ENCODE measurements around the gene PPIA. TPM values are rescaled to one million over a fixed set of nuclear protein-coding genes. Genes with fewer than 3 reads are reported as not detected.

The PPIA gene
- total RNA-seq, 1 experiment from 2014 or later, result 5,630 TPM

DNA sequence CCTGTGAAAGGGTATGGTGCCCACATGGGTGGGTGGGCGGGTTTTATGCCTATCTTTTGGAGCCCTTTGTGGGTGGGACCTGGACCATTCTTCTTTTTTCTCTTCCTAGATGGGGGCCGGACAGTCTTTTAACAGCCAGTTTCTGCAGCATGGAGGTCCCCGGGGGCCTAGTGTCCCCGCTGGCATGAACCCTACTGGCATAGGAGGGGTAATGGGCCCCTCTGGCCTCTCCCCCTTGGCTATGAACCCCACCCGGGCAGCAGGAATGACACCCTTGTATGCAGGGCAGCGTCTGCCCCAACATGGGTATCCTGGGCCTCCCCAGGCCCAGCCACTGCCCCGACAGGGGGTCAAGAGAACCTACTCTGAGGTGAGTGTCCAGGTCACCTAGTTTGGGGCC is 38.7 kb upstream of the PPIA start:
- Histone ChIP-seq H3K27ac (no peak overlapping the region), H3K4me1 (replicated peaks) (no peaks in the 10 kb centered on the region), H3K27me3 (replicated peaks) (no peaks in the 10 kb centered on the region), H3K9me3 (replicated peaks) (no peaks in the 10 kb centered on the region), H3K4me3 (no peak overlapping the region), H3K36me3 (peaks cover 38% of the 10 kb centered on the region)
- DNase-seq (ENCODE audit: low read depth in 1 of 2, low spot score in 2 of 2), result no peak

DNA sequence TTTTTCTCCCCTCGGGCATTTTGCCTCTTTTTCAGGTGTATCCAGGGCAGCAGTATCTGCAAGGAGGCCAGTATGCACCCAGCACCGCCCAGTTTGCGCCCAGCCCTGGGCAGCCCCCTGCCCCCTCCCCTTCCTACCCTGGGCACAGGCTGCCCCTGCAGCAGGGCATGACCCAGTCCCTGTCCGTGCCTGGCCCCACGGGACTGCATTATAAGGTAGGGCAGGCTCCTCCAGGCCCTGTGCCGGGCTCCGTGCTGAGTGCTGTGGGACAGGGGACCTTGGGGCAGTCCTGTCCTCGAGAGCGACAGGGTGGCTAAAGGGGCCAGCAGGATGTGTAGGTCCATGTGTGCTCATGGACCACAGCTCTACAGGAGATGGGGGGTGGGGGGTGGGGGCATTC is 37.2 kb upstream of the PPIA start:
- no peak overlapping the region for H3K27ac ChIP-seq
- no peaks in the 10 kb centered on the region for H3K4me1 ChIP-seq (replicated peaks)
- H3K4me3 ChIP-seq, result no peak overlapping the region
- H3K27me3 ChIP-seq (replicated peaks), result no peaks in the 10 kb centered on the region
- no peaks in the 10 kb centered on the region for H3K9me3 ChIP-seq (replicated peaks)
- DNase-seq (ENCODE audit: low read depth in 1 of 2, low spot score in 2 of 2), result no peak
- H3K36me3 ChIP-seq, result peaks cover 53% of the 10 kb centered on the region

DNA sequence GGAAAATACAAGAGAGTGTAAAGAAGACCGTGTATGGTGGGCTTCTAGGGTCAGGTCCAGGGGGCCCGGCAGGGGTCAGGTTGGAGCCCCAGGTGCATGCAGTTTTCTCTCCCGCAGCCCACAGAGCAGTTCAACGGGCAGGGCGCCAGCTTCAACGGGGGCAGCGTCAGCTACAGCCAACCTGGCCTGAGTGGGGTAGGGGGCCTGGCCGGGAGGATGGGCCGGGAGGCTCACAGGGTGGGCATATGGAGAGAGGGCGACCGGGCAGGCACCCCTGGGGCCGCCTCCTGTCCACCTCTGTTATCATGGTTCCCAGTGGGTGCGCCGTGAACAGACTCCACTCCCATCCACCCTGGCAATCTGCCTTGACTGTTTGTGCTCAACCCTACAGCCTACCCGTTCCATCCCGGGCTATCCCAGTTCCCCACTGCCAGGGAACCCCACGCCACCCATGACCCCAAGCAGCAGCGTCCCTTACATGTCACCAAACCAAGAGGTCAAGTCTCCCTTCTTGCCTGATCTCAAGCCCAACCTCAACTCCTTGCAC is 36.4 kb upstream of the PPIA start:
- DNase-seq (ENCODE audit: low read depth in 1 of 2, low spot score in 2 of 2), result no peak
- H3K36me3 ChIP-seq, result peaks cover 62% of the 10 kb centered on the region
- no peaks in the 10 kb centered on the region for H3K27me3 ChIP-seq (replicated peaks)
- H3K27ac ChIP-seq, result no peak overlapping the region
- no peaks in the 10 kb centered on the region for H3K4me1 ChIP-seq (replicated peaks)
- no peaks in the 10 kb centered on the region for H3K9me3 ChIP-seq (replicated peaks)
- H3K4me3 ChIP-seq, result no peak overlapping the region

DNA sequence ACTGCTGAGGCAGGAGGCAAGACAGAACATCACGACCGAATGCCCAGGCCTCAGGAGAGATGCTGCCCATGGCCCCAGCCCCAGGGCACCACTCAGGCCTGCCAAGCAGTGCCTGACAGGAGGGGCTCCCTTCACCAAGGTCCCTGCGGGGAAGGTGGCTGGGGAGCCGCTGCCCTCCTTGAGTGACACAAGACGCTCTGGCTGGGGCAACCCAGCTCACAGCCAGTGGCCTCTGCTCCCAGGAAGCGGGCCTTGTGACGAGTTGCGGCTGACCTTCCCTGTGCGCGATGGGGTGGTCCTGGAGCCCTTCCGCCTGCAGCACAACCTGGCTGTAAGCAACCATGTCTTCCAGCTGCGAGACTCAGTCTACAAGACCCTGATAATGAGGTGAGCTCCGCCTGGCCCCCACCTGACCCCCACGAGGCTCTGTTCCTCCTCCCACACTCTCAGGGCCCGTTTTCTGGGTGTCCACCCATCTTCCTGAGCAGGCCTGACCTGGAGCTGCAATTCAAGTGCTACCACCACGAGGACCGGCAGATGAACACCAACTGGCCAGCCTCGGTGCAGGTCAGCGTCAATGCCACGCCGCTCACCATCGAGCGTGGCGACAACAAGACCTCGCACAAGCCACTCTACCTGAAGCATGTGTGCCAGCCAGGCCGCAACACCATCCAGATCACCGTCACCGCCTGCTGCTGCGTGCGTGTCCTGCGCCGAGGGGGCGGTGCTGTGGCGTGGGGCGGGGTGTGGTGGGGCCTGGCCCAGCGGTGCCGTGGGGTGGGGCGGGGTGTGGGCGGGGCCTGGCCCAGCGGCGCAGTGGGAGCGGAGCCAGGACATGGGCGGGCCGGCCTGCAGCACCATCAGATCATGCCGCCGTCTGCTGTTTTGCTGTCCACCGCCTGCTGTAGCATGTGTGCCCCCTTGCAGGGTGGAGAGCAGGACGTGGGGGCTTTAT is 35.0 kb upstream of the PPIA start:
- Histone ChIP-seq H3K4me3 (no peak overlapping the region), H3K4me1 (replicated peaks) (no peaks in the 10 kb centered on the region), H3K27me3 (replicated peaks) (no peaks in the 10 kb centered on the region), H3K9me3 (replicated peaks) (no peaks in the 10 kb centered on the region), H3K27ac (no peak overlapping the region), H3K36me3 (peaks cover 69% of the 10 kb centered on the region)
- DNase-seq (ENCODE audit: low read depth in 1 of 2, low spot score in 2 of 2), result no peak

DNA sequence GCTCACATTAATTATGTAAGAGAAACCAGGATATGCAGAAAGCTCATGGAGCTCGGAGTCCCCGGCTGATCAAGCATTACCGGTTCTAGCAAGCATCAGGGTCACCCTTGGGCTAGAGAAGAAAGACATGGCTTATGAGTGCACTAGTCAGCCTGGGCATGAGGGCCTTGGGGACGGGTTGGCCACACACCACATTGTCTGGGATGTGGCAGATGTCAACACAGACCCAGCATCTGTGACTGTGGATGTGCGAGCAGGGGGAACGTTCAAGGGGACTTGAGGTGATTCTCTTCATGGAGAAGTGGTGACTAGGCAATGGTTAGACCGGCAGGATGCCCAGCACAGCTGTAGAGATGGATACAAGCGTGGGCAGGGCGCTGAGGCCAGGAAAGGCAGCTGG is 34.2 kb upstream of the PPIA start:
- no peak for DNase-seq (ENCODE audit: low read depth in 1 of 2, low spot score in 2 of 2)
- Histone ChIP-seq H3K4me1 (replicated peaks) (no peaks in the 10 kb centered on the region), H3K27me3 (replicated peaks) (no peaks in the 10 kb centered on the region), H3K36me3 (peaks cover 69% of the 10 kb centered on the region), H3K9me3 (replicated peaks) (no peaks in the 10 kb centered on the region), H3K4me3 (no peak overlapping the region), H3K27ac (no peak overlapping the region)

DNA sequence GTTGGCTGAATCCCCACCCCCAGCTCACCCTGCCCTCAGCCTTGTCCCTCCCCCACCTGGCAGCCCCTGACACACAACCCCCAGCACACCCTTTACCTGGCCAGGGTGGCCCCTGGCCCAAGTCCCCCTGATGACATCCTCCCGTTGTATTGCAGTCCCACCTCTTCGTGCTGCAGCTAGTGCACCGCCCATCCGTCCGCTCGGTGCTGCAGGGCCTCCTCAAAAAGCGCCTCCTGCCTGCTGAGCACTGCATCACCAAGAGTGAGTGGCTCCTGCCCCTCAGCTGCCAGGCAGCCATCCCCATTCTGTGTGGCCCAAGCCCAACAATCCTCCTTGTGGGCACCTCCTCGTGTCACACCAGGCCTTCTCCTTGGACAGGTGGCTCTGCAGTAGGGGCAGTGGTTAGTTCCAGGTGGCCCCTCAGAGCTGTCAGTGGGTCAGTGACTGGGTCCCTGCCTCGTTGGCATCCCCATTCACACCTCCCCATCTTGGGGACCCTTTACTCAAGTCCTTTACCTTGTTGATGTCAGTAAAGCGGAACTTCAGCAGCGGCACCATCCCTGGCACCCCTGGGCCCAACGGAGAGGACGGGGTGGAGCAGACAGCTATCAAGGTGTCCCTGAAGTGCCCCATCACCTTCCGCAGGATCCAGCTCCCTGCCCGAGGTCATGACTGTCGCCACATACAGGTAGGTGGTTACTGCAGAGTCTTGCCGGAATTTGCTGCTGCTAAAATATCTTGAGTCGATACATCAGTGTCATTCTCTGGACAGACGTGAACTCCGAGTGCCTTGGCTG is 33.6 kb upstream of the PPIA start:
- Histone ChIP-seq H3K27ac (no peak overlapping the region), H3K36me3 (peaks cover 72% of the 10 kb centered on the region), H3K27me3 (replicated peaks) (no peaks in the 10 kb centered on the region), H3K9me3 (replicated peaks) (no peaks in the 10 kb centered on the region), H3K4me3 (no peak overlapping the region), H3K4me1 (replicated peaks) (no peaks in the 10 kb centered on the region)
- DNase-seq (ENCODE audit: low read depth in 1 of 2, low spot score in 2 of 2), result no peak

DNA sequence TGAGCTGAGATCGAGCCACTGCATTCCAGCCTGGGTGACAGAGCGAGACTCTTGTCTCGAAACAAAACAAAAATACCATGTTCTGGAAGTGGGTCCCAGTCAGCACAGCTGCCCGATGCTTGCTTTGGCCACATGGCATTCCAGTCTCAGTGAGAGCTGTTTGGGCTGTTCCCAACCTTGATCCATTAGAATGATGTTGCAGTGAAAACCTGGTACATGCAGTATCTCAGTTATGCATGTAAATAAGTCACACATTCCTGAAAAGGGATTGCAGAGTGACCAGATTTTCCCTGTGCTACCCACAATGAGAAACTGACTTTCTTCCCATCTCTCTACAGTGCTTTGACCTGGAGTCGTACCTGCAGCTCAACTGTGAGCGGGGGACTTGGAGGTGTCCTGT is 32.4 kb upstream of the PPIA start:
- Histone ChIP-seq H3K9me3 (replicated peaks) (no peaks in the 10 kb centered on the region), H3K27ac (no peak overlapping the region), H3K4me1 (replicated peaks) (peaks cover 5% of the 10 kb centered on the region), H3K27me3 (replicated peaks) (no peaks in the 10 kb centered on the region), H3K36me3 (peaks cover 69% of the 10 kb centered on the region), H3K4me3 (no peak overlapping the region)
- DNase-seq (ENCODE audit: low read depth in 1 of 2, low spot score in 2 of 2), result no peak

DNA sequence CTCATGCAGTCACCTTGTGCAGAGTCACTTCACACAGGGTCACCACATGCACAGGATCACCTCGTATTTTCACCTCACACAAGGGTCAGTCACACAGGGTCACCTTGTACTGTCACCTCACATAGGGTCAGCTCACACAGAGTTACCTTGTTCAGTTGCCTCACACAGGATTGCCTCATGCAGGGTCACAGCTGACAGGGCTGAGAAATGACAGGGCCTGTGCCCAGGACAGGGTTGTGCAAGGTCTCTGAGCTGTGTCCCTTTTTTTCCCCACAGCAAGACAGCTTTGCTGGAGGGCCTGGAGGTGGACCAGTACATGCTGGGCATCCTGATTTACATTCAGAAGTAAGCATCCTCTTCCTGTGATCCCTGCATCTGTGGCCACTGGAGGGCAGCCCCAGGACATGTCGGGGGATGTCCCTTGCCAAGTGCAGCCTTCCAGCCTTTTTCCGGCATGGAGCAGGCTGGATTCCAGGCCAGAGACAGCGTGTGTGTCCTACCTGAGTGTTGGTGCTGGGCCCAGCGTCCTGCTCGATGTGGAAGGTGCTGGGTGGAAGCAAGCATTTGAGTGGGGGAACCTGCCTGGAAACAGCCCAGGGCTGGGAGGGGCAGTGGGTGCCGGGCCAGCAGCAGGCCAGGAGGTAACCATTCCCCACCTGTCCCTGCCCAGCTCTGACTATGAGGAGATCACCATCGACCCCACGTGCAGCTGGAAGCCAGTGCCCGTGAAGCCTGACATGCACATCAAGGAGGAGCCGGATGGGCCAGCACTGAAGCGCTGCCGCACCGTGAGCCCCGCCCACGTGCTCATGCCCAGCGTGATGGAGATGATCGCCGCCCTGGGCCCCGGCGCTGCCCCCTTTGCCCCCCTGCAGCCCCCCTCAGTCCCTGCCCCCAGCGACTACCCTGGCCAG is 31.6 kb upstream of the PPIA start:
- H3K4me1 ChIP-seq (replicated peaks), result peaks cover 13% of the 10 kb centered on the region
- DNase-seq (ENCODE audit: low read depth in 1 of 2, low spot score in 2 of 2), result no peak
- H3K36me3 ChIP-seq, result peaks cover 63% of the 10 kb centered on the region
- H3K27ac ChIP-seq, result no peak overlapping the region
- no peaks in the 10 kb centered on the region for H3K9me3 ChIP-seq (replicated peaks)
- no peak overlapping the region for H3K4me3 ChIP-seq
- no peaks in the 10 kb centered on the region for H3K27me3 ChIP-seq (replicated peaks)

DNA sequence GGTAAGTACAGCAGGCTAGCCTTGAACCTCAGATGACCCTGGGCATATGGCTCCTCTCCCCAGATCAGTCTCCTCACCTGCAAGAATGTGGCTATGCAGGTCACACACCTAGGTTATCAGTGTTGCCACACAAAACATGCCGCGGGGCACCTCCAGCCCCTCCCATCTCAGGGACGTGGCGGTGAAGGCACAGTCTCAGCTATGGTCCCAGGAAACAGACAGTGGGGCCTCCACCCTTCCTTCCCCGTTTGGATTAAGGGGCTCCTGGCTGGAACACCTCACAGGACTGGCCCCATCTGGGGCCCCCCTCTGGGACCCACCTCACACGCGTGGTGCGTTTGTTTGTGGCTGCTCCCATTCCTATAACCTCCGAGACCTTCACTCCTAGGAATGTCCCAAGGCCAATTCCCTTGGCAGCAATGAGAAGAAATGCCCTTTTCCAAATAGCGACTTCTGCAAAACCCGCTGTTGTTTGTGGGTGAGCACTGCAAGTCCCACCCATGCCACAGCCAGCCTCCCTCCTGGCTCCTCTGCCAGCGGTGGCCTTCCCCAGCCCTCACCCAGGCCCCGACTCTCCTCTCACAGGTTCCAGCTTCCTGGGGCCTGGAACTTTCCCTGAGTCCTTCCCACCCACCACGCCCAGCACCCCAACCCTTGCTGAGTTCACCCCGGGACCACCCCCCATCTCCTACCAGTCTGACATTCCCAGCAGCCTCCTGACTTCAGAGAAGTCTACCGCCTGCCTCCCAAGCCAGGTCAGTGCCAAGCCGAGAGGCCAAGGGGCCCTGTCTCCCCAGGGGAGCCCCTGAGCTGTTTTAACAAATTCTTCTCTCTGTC is 30.7 kb upstream of the PPIA start:
- H3K9me3 ChIP-seq (replicated peaks), result no peaks in the 10 kb centered on the region
- H3K36me3 ChIP-seq, result peaks cover 63% of the 10 kb centered on the region
- no peak overlapping the region for H3K4me3 ChIP-seq
- no peak for DNase-seq (ENCODE audit: low read depth in 1 of 2, low spot score in 2 of 2)
- no peaks in the 10 kb centered on the region for H3K27me3 ChIP-seq (replicated peaks)
- H3K4me1 ChIP-seq (replicated peaks), result peaks cover 19% of the 10 kb centered on the region
- no peak overlapping the region for H3K27ac ChIP-seq

DNA sequence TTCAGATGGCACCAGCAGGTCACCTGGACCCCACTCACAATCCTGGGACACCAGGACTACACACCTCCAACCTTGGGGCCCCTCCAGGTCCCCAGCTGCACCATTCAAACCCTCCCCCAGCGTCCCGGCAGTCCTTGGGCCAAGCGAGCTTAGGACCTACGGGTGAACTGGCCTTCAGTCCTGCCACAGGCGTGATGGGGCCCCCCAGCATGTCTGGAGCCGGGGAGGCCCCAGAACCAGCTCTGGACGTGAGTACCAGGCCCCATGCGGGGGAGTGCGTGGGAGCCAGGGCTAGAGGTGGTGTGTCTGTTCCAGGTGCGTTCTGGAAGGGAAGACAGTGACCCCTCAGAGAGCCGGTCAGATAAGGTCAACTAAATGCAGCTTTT is 30.1 kb upstream of the PPIA start:
- H3K27me3 ChIP-seq (replicated peaks), result no peaks in the 10 kb centered on the region
- H3K36me3 ChIP-seq, result peaks cover 58% of the 10 kb centered on the region
- no peak overlapping the region for H3K4me3 ChIP-seq
- DNase-seq (ENCODE audit: low read depth in 1 of 2, low spot score in 2 of 2), result no peak
- H3K9me3 ChIP-seq (replicated peaks), result no peaks in the 10 kb centered on the region
- H3K27ac ChIP-seq, result no peak overlapping the region
- peaks cover 19% of the 10 kb centered on the region for H3K4me1 ChIP-seq (replicated peaks)

DNA sequence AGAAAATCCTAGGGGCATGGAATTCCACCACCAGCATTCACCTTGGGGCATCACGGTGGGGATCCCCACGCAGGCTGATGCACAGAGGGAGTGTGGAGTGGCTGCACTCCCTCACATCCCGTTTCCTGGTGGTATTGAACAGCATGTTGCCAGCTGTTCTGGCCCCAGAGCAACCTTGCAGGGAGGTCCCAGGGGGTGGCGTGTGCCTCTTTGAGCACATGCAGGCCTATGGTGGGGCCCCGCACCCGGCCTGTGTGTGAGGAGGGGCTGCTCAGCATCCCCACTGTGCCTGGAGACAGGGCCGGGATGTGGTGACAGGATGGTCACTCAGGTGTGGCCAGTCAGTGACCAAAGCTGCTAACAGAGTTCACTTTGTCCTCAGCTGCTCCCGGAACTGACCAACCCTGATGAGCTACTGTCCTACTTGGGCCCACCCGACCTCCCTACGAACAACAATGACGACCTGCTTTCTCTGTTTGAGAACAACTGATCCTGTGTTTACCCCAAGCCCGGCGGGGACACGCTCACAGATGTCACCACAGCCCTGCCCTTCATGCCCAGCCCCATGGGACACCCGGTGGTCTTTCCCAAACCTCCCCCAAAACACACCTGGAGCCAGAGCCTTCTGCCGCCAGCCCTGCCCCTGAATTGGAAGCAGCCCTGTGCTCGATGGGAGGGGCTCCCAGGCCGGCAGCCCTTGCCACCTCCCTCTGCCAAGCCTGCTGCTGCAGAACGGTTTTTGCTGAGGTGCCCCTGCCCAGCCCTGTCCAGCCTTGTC is 29.2 kb upstream of the PPIA start:
- no peaks in the 10 kb centered on the region for H3K9me3 ChIP-seq (replicated peaks)
- DNase-seq (ENCODE audit: low read depth in 1 of 2, low spot score in 2 of 2), result no peak
- peaks cover 52% of the 10 kb centered on the region for H3K36me3 ChIP-seq
- no peak overlapping the region for H3K27ac ChIP-seq
- H3K4me1 ChIP-seq (replicated peaks), result peaks cover 19% of the 10 kb centered on the region
- H3K4me3 ChIP-seq, result no peak overlapping the region
- no peaks in the 10 kb centered on the region for H3K27me3 ChIP-seq (replicated peaks)

Data from SJSA1 (cell line).